ENCODE measurements around the gene SESN2.
A peak's percentile ranks its signal among the peaks of the same experiment; 100 is the strongest.

Gene SESN2

GRCh38 chr1:28249866-28250295 lies 9.4 kb upstream of the SESN2 start:
- peak; percentile 49 for DNase-seq

DNA sequence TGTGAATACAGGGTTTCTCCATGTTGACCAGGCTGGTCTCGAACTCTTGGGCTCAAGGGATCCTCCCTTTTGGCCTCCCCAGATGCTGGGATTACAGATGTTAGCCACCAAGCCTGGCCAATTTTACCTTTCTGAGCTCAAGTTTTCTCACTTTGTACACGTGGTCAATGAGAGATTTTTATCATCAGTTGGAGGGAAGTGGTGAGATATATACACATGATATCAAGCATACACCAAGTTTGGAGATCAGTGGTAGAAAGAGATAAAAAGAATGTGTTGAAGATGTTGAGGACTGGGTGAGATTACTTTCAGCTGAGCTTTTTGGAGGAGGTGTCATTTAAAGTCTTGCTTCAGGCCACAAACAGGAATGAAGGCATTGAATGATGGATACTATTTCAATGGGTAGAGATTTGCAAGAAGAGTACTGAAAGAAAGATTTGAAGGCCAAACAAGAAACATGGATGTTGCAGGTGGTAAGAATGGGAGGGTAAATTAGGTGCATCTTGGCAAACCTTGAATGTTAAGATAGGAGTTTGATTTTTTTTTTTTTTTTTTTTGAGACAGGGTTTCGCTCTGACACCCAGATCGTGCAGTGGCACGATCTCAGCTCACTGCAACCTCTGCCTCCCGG lies 3.0 kb upstream of the SESN2 start:
- DNase-seq: peak; percentile 77

GRCh38 chr1:28257736-28258135 lies 1.6 kb upstream of the SESN2 start:
- DNase-seq: no peak

DNA sequence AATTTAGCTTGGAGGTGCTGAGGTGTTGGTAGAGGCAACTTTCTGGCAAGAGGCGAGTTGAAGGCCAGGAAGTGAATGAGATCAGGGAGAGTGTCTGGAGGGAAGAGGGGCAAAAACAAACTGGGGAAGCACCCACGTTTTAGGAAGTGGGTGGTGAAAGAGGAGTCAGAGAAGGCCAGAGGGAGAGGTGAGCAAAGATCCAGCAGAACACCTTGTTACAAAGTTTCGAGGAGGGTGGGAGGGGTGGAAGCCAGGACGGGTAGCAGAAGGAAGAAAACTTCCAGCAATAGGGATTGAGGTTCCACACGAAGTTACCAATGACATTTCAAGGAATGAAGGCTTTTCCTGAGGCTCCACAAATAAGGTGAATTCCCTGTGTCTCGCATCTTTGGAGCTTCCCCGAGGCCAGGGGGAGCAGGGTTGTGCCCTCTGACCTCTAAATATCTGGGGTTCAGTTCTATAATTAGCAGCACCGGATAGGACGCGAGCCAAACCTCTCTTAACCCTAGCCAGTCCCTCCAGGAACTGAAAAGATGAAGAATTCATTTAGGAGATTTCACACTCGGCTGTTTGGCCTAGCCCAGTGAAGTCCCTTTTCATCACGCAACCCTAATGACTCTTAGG lies 578 bp upstream of the SESN2 start:
- DNase-seq: no peak

DNA sequence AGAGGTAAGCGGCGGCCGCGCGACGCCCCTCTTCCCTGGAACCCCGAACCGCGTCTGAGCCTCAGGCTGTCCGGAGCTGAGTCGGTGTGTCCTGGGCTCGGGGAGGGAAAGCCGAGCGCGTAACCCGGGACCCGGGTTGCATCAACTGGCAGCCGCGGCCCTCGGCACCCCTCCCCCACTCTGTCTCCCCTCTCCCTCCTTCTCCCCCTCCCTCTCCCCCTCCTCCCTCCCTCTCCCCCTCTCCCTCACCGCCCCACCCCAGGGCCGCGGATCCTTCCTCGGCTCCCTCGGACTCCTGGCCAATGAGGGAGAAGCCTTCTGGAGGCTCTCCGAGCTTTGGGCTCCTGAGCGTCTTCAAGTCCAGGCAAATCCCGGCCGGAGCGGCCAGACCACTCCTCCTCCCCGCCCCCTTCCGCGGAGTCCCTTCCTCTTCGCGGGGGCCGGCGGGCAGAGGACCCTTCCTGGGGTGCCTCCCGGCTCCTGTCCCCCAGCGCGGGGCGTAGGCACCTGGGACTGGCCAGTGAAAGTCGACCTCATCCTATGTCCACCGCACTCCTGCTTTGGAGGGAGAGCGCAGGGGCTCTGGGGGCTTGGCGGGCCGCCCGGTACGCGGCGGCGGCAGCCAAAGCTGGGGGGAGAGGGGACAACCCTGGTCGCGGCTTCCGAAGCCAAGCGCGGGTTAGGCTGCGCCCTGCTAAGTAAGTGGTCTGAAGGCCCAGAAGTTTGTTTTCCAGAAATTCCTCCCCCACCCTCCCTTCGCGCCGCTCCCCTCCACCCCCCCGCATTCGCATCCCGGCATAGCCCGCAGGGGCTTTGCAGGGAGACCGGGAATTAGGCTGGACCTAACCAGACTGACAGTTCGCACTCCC lies 850 bp downstream of the SESN2 start:
- peak; percentile 49 for DNase-seq

DNA sequence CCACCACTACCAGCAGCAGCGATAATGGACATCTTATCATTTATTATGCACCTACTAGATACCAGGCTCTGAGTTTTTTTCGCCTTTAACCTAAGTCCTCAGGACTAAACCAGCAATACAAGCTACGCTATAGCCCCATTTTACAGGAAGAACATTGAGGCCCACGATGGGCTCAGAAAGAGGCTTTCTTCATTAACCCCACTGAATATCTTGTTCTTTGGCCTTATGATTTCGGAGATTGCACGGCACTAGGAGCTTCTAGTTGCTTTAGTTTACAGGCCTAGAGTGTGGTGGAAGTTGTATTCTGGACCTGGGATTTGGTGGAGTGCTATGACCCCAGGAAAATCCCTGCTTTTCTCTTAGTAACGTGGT lies 1.5 kb downstream of the SESN2 start:
- no peak for DNase-seq

DNA sequence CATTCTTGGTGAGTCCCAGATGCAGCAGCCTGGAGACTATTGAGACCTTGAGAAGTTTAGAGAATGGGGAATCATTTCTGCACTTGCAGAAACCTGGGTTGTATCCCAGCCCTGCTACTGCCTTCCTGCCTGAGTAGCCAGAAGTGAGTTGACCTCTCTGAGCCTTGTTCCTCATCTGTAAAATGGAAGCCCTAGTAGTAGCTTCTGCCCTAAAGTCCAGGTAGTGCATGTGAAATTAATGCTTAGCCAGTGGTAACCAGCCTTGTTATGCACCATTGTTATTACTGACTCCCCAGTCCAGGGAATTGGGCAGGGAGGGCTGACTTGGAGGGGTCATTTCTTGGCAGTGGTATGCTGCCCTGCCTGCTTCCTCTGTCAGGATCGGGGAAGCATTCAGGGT lies 5.6 kb downstream of the SESN2 start:
- DNase-seq: no peak

DNA sequence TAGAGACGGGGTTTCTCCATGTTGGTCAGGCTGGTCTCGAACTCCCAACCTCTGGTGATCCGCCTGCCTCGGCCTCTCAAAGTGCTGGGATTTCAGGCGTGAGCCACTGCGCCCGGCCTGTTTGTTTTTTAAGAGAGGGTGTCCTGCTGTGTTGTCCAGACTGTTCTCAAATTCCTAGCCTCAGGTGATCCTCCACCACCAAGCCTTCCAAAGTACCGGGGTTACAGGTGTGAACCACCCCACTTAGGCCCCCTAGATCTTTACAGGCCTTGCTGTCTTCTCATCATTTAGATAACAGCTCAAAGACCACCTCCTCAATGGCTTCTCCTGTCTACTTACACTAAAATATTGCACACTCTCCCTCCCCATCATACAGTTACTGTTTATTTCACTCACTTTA lies 6.3 kb downstream of the SESN2 start:
- DNase-seq: no peak

DNA sequence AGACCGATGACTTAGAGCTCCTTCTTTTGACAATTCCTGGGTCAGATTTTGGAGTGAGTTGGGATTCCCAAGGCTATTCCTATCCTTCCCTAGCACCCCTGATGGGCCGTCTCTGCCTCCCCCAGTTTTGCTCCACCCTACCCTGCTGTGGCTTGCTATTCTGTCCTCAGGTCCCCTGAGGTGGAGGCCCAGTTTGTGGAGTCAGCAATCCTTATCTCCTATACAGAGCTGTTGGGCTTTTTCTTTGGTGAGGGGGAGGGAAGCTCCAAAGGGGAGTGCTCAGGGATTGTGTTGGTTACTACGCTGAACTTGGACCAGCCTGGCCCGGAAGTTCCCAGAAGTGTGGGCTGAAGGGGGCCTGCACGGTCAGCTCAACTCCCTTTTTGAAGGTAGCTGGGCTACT lies 7.6 kb downstream of the SESN2 start:
- no peak for DNase-seq

- DNase-seq: no peak
Measured at GRCh38 chr1:28267633-28268032, 8.3 kb downstream of the SESN2 start.

DNA sequence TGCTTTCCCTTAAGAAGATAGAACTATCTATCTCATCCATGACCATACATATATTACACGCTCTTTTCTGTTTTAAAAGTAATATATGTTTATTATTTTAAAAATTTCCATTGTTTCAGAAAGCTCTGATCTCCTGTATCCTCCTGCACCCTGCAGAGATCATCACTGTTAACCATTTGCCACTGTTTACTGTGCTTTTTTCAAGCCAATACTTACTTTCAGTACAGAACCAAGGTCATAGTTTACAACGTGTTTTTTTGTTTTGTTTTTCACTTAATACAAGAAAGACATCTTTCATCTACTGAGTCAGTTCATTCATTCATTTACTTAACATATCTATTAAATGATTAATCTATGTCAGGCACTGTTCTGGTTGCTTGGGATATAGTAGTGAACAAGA lies 10.2 kb downstream of the SESN2 start:
- DNase-seq: no peak

- DNase-seq: no peak
Measured at GRCh38 chr1:28272215-28272852, 13.0 kb downstream of the SESN2 start.

DNA sequence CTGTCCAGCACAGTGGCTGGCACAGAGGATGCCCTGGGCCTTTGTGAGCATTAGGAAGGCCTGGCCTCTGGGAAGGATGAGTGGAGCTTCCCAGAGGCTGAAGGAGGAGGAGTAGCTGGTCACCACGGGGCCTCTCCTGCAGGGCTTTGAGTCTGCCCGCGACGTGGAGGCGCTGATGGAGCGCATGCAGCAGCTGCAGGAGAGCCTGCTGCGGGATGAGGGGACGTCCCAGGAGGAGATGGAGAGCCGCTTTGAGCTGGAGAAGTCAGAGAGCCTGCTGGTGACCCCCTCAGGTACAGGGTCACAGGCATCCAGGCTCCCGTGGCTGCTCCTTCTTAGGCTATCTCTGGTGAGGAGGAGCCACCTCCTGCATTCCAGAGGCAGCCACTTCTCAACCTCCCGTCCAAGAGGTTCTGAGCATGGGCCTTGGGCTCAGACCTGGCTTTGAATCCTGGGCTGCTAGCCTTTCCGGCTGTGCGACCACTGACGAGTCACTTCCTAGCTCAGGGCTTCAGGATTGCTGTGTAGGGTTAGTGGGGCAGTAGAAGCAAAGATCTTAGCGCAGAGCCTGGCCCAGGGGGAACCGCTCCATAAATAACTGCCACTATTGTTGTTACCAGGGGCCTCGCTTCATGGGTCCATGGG lies 14.0 kb downstream of the SESN2 start:
- DNase-seq: no peak

DNA sequence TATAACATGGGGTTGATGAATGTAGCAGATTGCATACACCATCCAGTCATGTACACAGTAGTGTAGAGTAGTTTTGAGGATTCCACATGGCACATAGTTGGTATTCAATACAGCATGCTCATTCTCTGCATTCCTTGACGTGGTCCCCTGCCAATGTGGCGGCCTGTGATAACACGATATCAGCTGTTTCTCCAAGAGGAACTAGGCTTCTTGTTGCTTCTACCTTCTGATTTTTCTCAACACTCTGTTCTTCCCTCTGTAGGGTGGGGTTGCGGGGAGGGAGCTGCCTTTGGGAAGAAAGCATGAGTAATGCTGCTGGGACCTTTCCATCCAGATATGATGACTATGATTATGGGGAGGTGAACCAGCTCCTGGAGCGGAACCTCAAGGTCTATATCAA lies 19.4 kb downstream of the SESN2 start:
- DNase-seq: no peak

- no peak for DNase-seq
Measured at GRCh38 chr1:28279721-28280120, 20.4 kb downstream of the SESN2 start.

GRCh38 chr1:28280501-28280900 lies 21.2 kb downstream of the SESN2 start:
- DNase-seq: no peak

DNA sequence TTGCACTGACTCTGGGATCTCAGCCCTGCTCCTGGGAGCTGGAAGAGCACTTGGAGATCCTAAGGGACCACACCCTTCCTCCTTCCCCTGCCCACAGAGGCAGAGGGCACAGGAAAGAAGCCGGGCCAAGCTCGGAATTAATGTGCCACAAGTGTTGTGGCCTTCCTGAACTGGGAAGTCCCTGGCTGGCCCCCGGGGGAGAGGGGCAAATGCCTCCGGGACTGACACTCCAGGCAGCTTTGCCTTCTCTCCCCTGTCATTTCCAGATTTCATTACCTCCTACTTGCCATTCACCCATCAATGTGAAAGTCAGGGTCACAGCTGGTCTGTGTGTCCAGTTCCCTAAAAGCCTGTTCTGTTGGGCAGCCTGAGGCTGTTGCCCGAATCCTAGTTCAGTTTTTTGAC lies 21.7 kb downstream of the SESN2 start:
- no peak for DNase-seq

DNA sequence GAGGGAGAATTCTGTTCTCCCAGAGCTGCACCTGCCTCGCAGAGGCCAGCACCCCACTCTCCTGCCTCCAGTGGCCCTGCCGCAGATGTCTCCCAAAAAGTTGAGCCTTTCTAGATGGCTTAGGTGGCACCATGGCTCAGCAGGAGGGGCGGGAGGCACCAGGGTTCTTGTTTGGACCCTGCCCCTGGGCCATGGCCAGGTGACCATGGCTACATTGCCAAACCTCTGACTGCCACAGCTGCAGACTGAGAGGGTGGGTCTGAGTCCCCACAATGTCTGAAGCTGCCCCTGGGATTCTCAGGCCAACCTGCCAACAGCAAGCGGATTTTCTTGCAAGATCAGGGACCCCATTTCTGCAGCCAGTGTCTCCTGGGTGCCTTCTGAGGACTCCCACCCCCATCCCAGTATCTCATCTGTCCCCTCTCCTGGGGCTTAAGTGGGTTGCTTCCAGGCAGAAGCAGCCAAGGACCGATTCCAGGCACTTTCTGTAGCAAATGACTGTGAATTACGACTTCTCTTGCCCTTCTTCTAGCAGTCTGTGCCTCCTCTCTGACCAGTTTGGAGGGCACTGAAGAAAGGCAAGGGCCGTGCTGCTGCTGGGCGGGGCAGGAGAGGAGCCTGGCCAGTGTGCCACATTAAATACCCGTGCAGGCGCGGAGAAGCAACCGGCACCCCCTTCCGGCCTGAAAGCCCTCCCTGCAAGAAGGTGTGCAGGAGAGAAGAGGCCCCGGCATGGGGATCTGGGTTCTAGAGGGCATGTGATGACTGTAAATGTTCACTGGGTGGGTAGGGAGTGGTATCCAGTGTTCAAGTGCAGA lies 22.5 kb downstream of the SESN2 start:
- DNase-seq: no peak

DNA sequence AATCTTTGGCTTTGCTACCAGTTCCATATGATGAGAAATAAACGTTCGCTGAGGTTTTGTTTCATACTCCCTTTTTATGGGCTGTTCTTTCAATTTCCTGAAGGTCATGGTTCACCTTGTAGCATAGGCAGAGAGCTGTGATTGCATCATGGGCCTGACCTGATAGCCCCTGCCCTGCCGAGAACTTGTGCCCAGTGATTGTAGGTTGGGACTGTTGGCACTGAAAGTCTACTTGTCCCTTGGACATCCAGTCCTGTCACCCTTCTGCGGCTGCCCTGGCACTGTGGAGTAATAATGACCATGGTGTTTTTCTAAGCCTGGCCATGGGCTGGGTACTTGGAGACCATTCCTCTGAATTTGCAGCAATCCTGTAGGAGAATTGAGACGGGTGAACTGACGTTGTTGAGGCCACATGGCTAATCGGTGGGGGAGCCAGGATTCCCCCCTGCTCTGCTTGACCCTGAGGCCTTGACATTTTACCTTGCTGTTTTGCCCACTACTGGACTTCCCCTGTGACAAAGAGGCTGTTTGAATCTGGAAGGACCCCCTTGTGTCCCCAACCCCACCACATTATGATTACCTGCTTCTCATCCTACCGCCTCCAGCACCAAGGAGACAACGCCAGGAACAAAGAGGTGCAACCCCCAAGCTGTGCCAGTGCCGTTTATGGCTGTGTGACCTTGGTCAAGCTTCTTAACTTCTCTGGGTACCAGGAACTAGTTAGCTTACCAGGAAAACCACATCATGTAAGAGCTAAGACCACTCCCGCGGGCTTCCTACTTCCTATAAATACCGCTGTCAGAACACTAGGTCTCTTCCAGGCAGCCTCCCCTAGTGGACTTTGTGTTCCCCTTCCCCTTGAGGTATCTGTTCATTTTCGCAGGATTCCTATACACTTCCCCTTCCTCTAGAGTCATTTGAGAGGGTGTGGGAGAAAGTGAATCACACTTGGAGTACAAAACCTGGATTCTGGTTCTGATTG lies 23.4 kb downstream of the SESN2 start:
- no peak for DNase-seq

DNA sequence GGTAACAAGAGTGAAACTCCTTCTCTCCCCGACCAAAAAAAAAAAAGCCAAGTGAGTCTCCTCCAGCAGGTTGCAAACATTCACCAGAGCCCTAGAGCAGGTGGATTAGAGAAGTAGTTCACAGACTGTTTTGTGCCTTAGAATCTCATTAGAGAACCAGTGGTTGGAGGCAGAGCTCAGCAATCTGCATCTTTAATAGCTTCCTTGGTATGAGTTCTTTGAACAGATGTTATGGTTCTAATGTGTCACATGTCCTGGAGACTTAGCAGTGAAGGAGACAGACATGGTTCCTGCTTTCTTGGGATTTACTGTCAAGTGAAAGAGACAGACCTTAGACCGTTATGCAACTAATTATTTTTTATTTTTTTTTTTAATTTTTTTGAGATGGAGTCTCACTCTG lies 26.8 kb downstream of the SESN2 start:
- no peak for DNase-seq

- DNase-seq: no peak
Measured at GRCh38 chr1:28288487-28288886, 29.2 kb downstream of the SESN2 start.

Data from activated CD4-positive, alpha-beta T cell treated with anti-CD3 and anti-CD28 coated beads, Interleukin-10, Interleukin-2, amounts not matched to agents 100 ng/mL and 50 ng/mL, durations not matched to agents 16 hours and 8 hours (primary cell).